Measurements from ENCODE around the gene LRP1.

GRCh38 chr12:57091638-57092528, 36.4 kb upstream of the LRP1 start:
- TF ChIP-seq EZH2phosphoT487 (IDR thresholded peaks at IDR 0.05; ENCODE audit: borderline replicate concordance, low read depth, low read length), result no peak
- no peak for TF ChIP-seq CTCF (conservative IDR thresholded peaks at IDR 0.05; ENCODE audit: low read length)
